EH (cell line): Measurements from ENCODE around the gene SPPL3.
A peak's percentile ranks its signal among the peaks of the same experiment; 100 is the strongest.
"Not testable (repeated sequence)": the region's sequence is repeated elsewhere in the genome, so short reads cannot be mapped to it uniquely, and the experiment has no call there.

Experiments
- DNase-seq: peaks from one replicate; pipeline ENCODE4 v3.0.0-alpha.2; 2015; ENCODE audit warnings: low read depth

Gene SPPL3

GRCh38 chr12:120744922-120745493 is 159.2 kb downstream of the SPPL3 start:
- DNase-seq = no peak

GRCh38 chr12:120741476-120742421 is 162.4 kb downstream of the SPPL3 start:
- DNase-seq = no peak

- DNase-seq = no peak
These were observed 163.3 kb downstream of the SPPL3 start for GRCh38 chr12:120740871-120741270.

GRCh38 chr12:120739821-120740613 is 164.1 kb downstream of the SPPL3 start:
- DNase-seq = no peak

- no peak for DNase-seq
These were observed 165.0 kb downstream of the SPPL3 start for GRCh38 chr12:120739031-120739762.

DNA sequence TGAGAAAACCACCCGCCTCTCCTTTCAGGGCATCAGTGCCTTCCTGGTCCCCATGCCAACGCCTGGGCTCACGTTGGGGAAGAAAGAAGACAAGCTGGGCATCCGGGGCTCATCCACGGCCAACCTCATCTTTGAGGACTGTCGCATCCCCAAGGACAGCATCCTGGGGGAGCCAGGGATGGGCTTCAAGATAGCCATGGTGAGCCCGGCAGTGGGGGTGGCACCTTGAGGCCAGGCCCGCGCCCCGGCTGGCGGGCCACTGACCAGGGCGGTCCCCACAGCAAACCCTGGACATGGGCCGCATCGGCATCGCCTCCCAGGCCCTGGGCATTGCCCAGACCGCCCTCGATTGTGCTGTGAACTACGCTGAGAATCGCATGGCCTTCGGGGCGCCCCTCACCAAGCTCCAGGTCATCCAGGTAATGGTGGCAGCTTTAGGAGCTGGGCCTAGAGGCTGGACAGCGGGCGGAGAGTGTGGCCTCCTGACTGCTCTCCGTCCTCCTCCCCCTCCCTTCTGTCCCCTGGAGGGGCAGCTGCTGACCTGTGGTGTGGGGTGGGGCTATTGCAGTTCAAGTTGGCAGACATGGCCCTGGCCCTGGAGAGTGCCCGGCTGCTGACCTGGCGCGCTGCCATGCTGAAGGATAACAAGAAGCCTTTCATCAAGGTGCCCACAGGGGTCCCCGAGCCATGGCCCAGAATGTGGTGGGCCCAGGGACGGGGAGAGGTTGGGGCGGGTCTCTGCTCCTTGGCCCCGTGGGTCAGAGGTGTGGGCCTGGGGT is 165.7 kb downstream of the SPPL3 start:
- DNase-seq = no peak

DNA sequence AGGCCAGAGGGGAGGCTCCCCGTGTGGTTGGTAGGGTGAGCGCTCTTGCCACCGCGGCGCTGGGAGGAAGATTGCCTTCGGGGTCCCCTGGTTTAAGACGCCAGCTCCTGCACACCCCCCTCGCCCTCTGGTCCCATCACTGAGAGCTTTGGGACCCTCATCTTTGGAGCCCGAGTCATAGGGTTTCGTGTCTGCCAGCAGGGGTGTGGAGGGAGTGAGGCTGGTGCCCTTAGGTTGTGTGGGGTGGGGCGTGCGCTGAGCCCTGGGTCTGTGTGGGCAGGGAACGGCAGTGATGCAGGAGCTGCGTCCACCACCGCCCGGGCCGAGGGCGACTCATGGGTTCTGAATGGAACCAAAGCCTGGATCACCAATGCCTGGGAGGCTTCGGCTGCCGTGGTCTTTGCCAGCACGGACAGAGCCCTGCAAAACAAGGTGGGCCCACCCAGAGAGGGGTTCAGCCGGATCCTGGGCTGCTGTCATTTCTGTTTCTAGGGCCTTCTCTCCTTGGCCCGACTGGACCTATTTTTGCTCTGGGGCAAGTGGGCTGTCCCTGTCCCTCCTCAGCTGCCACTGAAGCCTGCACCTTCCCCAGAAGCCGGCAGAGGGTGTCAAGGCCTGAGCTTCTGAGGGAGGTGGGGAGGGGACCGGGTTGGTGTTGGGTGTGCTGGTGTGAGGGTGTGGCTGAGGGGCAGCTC is 166.5 kb downstream of the SPPL3 start:
- no peak for DNase-seq

DNA sequence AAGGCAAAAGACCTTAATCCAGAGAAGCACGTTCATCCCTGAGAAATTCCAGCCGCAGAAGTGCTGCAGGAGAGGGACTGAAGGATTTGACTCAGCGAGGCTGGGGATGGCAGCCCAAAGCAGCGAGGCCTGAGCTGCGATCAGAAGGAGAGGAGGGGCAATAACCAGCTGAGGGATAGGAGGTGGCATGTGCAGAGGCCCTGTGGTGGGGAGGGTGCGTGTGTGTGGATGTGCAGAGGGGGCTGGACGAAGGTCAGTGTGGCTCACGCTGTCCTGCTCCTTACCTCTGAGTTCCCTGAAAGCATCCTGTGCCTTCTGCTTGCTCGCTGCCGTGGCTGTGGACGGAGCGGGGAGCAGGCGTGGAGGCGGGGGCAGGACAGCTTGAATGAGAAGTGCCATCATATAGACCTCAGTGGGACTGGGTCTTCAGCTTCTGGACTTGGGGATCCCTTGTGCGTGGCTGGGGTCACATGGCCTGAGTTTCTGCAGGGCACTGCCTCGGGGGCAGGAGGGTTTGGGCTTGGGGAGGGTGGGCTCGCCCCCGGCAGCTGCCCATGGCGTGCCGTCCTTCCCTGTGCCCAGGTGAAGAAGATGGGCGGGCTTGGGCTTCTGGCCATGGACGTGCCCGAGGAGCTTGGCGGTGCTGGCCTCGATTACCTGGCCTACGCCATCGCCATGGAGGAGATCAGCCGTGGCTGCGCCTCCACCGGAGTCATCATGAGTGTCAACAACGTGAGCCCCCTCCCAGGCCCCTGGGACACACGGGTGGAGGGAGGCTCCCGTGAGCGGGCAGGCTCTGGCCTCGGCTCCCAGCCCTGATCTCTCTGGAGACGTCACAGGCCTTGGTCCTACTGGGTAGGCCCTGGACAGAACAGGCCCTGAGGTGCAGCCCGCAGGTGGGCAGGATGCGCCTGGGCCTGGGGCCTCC is 167.5 kb downstream of the SPPL3 start:
- no peak for DNase-seq

DNA sequence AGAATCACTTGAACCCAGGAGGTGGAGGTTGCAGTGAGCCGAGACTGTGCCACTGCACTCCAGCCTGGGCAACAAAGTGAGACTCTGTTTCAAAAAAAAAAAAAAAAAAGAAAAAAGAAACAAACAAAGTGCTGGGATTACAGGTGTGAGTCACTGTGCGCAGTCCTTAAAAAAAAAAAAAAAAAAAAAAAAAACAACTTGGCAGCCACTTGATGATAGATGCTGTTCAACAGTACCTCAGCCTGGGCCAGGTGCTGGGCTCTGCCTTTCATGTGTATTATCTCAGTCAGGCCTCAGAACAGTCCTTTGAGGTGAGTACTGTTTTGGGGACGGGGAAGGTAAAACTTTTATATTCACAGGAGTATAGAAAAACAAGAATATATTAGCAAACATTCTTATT is 169.0 kb downstream of the SPPL3 start:
- DNase-seq = no peak

GRCh38 chr12:120734210-120734609 is 169.9 kb downstream of the SPPL3 start:
- DNase-seq = no peak

- DNase-seq = no peak
These were observed 170.6 kb downstream of the SPPL3 start for GRCh38 chr12:120733574-120733973.

DNA sequence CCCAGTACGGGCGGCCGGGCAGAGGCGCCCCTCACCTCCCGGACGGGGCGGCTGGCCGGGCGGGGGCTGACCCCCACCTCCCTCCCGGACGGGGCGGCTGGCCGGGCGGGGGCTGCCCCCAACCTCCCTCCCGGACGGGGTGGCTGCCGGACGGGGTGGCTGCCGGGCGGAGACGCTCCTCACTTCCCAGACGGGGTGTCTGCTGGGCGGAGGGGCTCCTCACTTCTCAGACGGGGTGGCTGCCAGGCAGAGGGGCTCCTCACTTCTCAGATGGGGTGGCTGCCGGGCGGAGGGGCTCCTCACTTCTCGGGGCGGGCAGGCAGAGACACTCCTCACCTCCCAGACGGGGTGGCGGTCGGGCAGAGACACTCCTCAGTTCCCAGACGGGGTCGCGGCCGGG is 172.0 kb downstream of the SPPL3 start:
- not testable (repeated sequence) for DNase-seq

GRCh38 chr12:120726961-120727360 is 177.2 kb downstream of the SPPL3 start:
- DNase-seq = no peak

DNA sequence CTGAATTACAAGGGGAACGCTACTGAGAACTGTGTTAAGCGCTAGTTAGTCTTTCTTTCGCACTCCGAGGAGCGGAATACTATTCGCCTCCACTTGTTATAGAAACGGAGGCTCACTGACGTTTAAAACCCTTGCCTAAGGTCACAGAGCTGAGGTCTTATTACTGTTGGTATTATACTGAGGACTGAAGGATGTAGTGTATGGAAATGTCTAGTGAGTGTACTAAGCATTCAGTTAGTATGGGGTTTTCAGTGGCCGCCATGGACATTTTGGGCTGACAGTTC is 177.7 kb downstream of the SPPL3 start:
- no peak for DNase-seq

- peak; percentile 88 for DNase-seq
These were observed 178.3 kb downstream of the SPPL3 start, which contains the start of gene ACADS for GRCh38 chr12:120725659-120726509. TSS of gene ACADS (plus strand) at chr12:120725826. CDS start at chr12:120725886, 60 bp downstream.

GRCh38 chr12:120725151-120725658 is 179.0 kb downstream of the SPPL3 start:
- DNase-seq = peak; percentile 6

GRCh38 chr12:120724720-120725119 is 179.4 kb downstream of the SPPL3 start:
- DNase-seq = no peak

DNA sequence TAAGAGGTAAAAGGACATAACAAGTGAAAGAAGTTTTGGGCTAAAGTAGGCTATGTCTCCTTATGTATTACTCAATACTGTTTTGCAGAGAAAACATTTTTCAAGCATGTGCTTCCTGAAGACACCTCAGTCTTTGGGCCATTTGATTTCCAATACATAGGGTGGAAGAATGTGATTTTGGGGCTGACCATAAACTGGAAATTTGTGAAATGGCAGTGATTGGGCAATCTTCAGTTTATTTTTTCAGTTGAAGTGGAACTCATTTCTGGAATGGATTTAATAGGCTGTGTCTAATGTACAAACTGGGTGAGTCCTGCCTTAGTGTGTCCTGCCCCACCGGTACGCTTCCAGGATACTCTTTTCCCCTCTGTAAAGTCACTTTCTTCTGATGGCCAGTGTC is 181.4 kb downstream of the SPPL3 start:
- DNase-seq = no peak
